GM12891 (cell line): ENCODE data around the gene ENG.
"Not testable (repeated sequence)": the region's sequence is repeated elsewhere in the genome, so short reads cannot be mapped to it uniquely, and the experiment has no call there.

Experiments used
- DNase-seq: peaks from one replicate; pipeline ENCODE4 v3.0.0; 2011; ENCODE audit warnings: low spot score; ENCODE audit not compliant: insufficient read length
- FAIRE-seq: peaks from 2 replicates; lab custom pipeline; 2011; peaks lifted over from hg19 to GRCh38; lab: Jason Lieb, UNC
- PAX5 ChIP-seq: IDR thresholded peaks from 2 replicates; pipeline ENCODE4 v1.6.1; 2011; ENCODE audit warnings: low read length, moderate library complexity, mild to moderate bottlenecking; ENCODE audit not compliant: insufficient read depth, severe bottlenecking
- POLR2A ChIP-seq: IDR thresholded peaks from 2 replicates; pipeline ENCODE4 v1.6.1; 2011; ENCODE audit warnings: low read depth, low read length, control low read depth
- POLR2AphosphoS5 ChIP-seq: IDR thresholded peaks from 2 replicates; pipeline ENCODE4 v1.6.1; 2011; ENCODE audit warnings: low read depth, low read length, control low read depth
- POU2F2 ChIP-seq: IDR thresholded peaks from 2 replicates; pipeline ENCODE4 v1.6.1; 2011; ENCODE audit warnings: low read depth, mild to moderate bottlenecking, control low read depth, low read length, moderate library complexity
- SPI1 ChIP-seq: IDR thresholded peaks from 2 replicates; pipeline ENCODE4 v1.6.1; 2011; ENCODE audit warnings: low read depth, low read length, control low read depth
- TAF1 ChIP-seq: IDR thresholded peaks from 2 replicates; pipeline ENCODE4 v1.6.1; 2011; ENCODE audit warnings: low read depth, low read length, control low read depth

ENG gene

DNA sequence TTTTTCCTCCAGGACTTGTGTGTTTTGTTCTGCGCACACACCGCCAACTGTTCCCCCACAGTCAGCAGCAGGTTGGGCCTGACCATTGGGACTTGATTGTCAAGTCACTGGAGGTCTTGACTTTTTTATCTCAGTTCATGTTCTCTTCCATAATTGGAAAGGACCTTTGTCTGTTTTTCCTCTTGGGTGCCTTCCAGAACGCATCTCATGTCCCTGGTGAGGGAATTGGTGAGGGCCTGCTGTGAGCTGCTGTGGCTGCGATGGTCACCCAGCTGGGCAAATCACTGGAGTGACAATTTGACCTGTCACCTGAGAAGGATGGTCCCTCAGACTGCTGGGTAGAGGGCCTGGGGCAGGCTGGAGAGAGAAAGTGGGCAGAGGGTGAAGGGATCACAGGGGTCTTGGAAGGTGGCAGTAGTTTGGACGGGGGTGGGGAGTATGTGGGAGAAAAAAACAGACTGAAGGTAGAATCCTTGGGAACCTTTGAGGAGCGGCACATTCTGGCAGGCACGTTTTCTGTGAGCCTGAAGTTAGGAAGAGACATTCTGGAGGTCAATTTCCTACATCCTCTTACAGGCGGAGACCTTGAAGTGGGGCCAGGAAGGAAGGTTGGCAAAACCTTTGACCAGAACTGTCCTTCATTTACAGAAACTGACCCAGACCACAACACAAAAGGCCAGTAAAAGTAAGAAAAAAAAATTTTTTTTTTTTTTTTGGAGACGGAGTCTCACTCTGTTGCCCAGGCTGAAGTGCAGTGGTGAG is 64.2 kb downstream of the ENG start:
- DNase-seq: no peak
- TF ChIP-seq SPI1 (no peak), POU2F2 (no peak), POLR2AphosphoS5 (no peak), PAX5 (no peak), TAF1 (no peak)
- FAIRE-seq: no peak

GRCh38 chr9:127789179-127789578 is 65.3 kb downstream of the ENG start:
- no peak for TF ChIP-seq SPI1
- no peak for TF ChIP-seq POLR2AphosphoS5
- no peak for TF ChIP-seq POLR2A
- FAIRE-seq: no peak
- no peak for DNase-seq

DNA sequence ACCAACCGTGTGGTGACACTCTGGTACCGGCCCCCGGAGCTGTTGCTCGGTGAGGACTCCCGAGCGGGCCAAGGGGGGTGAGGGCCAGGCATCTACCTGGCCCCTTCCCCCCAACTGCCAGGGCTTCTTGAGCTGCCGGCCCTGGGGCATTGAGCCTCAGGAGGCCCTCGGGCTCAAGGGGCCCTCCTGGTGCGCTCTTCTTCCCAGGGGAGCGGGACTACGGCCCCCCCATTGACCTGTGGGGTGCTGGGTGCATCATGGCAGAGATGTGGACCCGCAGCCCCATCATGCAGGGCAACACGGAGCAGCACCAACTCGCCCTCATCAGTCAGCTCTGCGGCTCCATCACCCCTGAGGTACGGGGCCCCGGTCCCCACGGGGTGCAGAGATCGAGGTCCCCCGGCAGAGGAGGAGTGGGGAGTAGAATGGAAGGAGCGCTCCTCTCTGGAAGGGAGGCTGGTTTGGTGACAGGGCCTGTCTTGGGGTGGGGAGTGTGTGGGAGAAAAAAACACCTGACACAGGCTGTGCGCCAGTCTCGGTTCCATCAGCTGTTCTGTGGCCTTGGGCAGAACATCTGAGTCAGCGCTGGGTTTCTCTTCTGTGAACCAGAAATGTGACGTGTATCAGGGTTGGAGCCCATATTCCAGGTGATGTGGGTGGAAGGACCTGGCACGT is 66.0 kb downstream of the ENG start:
- DNase-seq: no peak
- FAIRE-seq: no peak
- no peak for TF ChIP-seq POU2F2
- no peak for TF ChIP-seq PAX5
- TF ChIP-seq POLR2AphosphoS5: no peak
- TF ChIP-seq POLR2A: no peak
- no peak for TF ChIP-seq TAF1
- no peak for TF ChIP-seq SPI1

GRCh38 chr9:127786773-127787104 is 67.7 kb downstream of the ENG start:
- no peak for DNase-seq
- TF ChIP-seq PAX5 (no peak), TAF1 (no peak), POU2F2 (no peak), SPI1 (no peak), POLR2A (no peak), POLR2AphosphoS5 (no peak)
- peak; percentile 63 for FAIRE-seq

- TF ChIP-seq SPI1 (peak; percentile 1; the same call in 1 of the 2 replicates), POLR2AphosphoS5 (no peak), TAF1 (peak; percentile 26; the same call in 1 of the 2 replicates), POU2F2 (no peak), PAX5 (no peak), POLR2A (0 out of 2 replicates have a peak, but pooled peaks have one; percentile 14)
- peak; percentile 95 for FAIRE-seq
- peak; percentile 90 for DNase-seq
Observed at GRCh38 chr9:127785933-127786772, 68.3 kb downstream of the ENG start, which contains the start of gene CDK9. TSS of gene CDK9 (plus strand) at chr9:127786034. CDS start at chr9:127786149, 115 bp downstream.

- TF ChIP-seq SPI1 (no peak), POU2F2 (no peak), TAF1 (no peak), PAX5 (no peak)
- DNase-seq (peak; percentile 82), FAIRE-seq (peak; percentile 95)
Observed at GRCh38 chr9:127785023-127785932, 69.2 kb downstream of the ENG start.

DNA sequence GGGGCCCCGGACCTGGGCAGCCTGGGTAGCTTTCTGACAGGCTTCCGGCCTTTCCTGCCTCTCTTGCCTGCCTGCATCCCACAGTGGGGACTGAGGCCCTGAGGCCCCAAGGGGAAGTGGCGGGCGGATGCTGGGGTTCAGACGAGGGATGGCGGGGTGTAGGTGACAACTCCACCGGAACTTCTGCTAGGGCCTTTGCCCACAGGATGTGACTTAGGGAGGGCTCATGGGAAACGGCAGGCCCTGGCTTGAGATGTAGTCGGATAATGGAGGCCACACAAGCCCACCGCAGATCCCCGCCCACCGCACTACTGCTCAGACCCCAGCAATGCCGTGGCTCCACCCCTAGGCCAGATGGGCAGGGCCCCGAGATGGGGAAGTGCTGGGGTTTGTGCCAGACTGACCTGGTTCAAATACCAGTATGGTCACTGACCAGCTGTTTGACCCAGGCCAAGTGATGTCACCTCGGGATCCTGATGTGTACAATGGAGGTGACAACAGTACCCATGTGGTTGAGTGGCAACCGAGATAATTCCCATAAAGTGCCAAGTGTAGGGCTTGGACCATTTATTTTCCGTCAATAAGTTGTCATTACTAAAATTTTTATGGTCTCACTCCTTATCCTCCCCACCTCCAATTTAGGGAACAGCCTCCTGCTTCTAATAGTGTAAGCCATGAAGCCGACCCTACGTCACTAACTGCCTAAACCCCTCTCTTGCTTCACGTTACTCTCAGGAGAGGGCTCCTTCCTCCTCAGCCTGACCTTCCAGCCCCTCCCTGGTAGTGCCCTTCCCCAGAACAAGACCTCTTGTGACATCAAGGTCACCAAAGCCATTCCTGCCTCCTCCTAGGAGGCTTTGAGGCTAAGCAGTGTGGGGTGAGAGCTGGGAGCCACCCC is 71.1 kb downstream of the ENG start:
- FAIRE-seq (peak; percentile 86), DNase-seq (no peak)
- TF ChIP-seq PAX5: no peak
- TF ChIP-seq TAF1: peak; percentile 53
- TF ChIP-seq POU2F2: peak; percentile 63
- peak; percentile 71 for TF ChIP-seq SPI1
- no peak for TF ChIP-seq POLR2A
- TF ChIP-seq POLR2AphosphoS5: 0 out of 2 replicates have a peak, but pooled peaks have one; percentile 28

DNA sequence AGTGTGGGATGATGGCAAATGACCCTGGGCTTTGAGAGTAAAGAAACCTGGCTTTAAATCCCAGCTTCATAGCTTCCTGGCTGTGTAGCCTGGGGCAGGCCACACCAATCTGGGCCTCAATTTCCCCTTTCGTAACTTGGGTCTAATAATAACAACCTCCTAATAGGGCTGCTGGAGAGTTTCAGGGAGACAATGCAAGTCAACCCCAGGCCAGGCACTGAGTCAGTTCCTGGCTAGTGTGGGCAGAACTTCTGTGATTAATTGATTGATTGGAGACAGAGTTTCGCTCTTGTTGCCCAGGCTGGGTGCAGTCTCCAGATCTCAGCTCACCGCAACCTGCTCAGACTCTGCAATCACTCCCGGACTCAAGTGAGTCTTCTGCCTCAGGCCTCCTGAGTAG is 72.7 kb downstream of the ENG start:
- FAIRE-seq: no peak

GRCh38 chr9:127780909-127781308 is 73.5 kb downstream of the ENG start:
- FAIRE-seq, DNase-seq: not testable (repeated sequence)

More for the DNA sequence above, 72.7 kb downstream of the ENG start:
- DNase-seq: no peak
- TF ChIP-seq PAX5: no peak
- TF ChIP-seq POLR2A: no peak
- TF ChIP-seq SPI1: no peak
- no peak for TF ChIP-seq POLR2AphosphoS5
- TF ChIP-seq TAF1: no peak
- TF ChIP-seq POU2F2: no peak
